Measurements from ENCODE around the gene FNBP1.

Gene FNBP1

GRCh38 chr9:129849901-129850300 lies 193.1 kb downstream of the FNBP1 start:
- DNase-seq, result no peak

GRCh38 chr9:129848712-129849441 lies 194.1 kb downstream of the FNBP1 start:
- no peak for DNase-seq

GRCh38 chr9:129845373-129845772 lies 197.6 kb downstream of the FNBP1 start:
- no peak for DNase-seq

- DNase-seq, result no peak
Measured at GRCh38 chr9:129841071-129841470, 201.9 kb downstream of the FNBP1 start.

- peak; percentile 51 for DNase-seq
Measured at GRCh38 chr9:129840034-129840433, 203.0 kb downstream of the FNBP1 start.

GRCh38 chr9:129839324-129840023 lies 203.5 kb downstream of the FNBP1 start:
- peak; percentile 51 for DNase-seq

GRCh38 chr9:129838707-129839259 lies 204.2 kb downstream of the FNBP1 start:
- DNase-seq, result no peak
